ENCODE results near the gene RREB1.

RREB1 gene

GRCh38 chr6:7098993-7099392 is 8.8 kb upstream of the RREB1 start:
- DNase-seq = no peak

DNA sequence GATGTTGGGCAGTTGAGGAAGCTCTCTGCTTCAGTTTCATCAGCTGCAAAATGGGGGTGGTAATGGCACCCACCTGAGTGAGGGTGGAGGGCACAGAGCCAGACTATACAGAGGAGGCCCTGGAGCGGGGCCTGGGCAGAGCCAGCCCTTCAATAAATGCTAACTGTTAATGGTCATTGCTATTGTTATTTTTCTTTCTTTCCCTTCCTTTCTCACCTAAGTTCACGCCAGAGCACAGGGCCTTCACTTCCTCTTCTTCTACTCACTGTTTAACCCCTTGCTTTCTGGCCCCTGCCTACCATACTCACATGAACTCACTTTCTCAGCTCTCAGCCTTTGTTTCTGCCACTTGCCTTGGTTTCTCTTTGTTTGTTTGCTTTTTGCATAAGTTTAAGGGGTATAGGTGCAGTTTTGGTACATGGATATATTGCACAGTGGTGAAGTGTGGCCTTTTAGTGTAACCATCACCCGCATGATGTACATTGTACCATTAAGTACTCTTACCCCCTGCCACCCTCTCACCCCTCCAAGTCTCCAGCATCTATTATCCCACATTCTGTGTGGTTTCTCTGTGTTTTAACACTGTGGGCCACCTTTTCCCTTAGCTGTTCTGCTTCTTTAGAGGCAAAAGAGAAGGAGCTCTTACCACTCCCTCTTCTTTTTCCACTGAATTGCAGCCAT is 7.5 kb upstream of the RREB1 start:
- DNase-seq = no peak

DNA sequence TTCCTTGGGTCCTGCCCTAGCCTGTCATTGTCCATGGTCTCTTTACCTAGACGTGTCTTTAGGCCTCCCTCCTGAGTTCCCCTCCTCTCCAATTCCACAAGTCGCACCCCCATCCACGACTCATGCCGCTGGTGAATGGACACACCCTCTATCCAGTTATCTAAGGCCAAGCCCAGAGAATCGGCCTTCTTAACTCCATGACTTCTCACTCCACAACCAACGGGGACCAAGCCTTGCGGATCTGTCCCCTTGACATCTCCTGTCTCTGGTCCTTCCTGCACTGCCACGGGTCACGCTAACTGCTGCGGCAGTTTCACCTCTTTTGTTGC is 7.0 kb upstream of the RREB1 start:
- no peak for DNase-seq

- DNase-seq = no peak
Observed at GRCh38 chr6:7101290-7101689, 6.5 kb upstream of the RREB1 start.

- no peak for DNase-seq
Observed at GRCh38 chr6:7104752-7105151, 3.0 kb upstream of the RREB1 start.

GRCh38 chr6:7106215-7106751 is 1.5 kb upstream of the RREB1 start:
- no peak for DNase-seq

GRCh38 chr6:7106752-7107577 is 796 bp upstream of the RREB1 start:
- peak; percentile 68 to 72 for DNase-seq

DNA sequence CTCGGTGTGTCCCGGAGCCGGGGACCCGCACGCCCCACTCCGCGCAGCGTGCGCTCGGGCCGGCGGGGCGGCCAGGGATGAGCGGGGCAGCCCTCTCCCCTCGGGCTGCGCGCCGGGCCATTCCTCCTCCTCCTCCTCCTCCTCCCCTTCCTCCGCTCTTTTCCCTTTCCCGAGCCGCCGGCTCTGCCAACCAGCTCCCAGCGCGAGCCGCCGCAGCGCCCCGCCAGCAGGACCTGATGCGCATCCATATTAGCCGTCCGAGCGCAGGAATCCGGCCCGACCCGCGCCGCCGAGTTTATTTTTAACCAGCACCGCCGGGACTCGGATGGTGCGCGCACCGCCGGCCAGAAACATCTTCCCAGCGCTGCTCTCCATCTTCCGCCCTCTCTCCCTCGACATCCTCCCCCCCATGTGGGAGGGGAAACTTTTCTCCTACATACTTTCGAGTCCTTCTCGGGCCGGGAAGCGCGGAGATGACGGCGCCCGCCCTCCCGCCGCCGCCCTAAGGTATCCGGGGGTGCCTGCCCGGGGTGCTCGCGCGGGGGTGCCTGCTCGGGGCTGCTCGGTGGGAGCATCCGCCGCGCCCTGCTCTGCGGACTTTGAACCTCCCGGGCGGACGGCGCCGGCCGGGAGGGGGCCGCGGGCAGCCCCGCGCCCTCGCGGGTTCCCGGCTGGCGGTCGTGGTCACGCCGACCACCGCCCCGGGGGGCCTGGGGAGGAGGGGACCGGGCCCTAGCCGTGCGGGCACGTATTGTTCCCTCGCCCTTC is 619 bp downstream of the RREB1 start:
- peak; percentile 55 to 60 for DNase-seq

GRCh38 chr6:7108964-7109836 is 1.4 kb downstream of the RREB1 start:
- DNase-seq = peak; percentile 48 to 49

GRCh38 chr6:7110092-7110792 is 2.5 kb downstream of the RREB1 start:
- no peak for DNase-seq

DNA sequence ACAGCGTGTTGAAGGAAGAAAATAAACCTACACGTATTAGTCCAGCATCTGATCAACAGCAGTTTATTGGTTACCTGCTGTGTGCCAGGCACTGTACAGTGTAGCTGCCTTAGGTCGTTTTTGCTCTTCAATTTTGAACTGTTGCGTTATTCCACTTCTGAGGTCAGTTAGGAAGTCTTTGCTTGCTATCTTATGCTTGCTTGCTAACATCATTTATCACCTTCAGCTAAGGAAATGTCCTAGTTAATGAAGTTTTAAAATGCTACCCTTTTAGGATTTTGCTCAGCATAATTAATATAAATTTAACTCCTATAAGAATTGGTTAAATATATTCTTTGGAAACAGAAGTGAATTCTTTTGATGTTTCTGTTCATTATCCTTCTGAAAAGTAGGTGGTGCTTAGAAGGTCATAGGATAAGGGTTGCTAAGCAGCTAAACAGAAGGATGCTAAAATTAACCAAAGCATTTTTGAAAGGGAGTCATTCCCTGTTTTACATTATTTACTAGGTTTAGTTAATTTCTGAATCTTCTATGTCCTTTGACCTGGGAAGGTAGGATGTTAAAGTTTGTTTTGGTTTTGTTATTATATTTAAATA is 3.4 kb downstream of the RREB1 start:
- DNase-seq = no peak

GRCh38 chr6:7112171-7112570 is 4.4 kb downstream of the RREB1 start:
- no peak for DNase-seq

- DNase-seq = peak; percentile 38 to 39
Observed at GRCh38 chr6:7112741-7113313, 5.1 kb downstream of the RREB1 start.

- DNase-seq = no peak
Observed at GRCh38 chr6:7114744-7115458, 7.1 kb downstream of the RREB1 start.

GRCh38 chr6:7115543-7116231 is 7.9 kb downstream of the RREB1 start:
- no peak for DNase-seq

GRCh38 chr6:7119272-7119801 is 11.6 kb downstream of the RREB1 start:
- no peak for DNase-seq

DNA sequence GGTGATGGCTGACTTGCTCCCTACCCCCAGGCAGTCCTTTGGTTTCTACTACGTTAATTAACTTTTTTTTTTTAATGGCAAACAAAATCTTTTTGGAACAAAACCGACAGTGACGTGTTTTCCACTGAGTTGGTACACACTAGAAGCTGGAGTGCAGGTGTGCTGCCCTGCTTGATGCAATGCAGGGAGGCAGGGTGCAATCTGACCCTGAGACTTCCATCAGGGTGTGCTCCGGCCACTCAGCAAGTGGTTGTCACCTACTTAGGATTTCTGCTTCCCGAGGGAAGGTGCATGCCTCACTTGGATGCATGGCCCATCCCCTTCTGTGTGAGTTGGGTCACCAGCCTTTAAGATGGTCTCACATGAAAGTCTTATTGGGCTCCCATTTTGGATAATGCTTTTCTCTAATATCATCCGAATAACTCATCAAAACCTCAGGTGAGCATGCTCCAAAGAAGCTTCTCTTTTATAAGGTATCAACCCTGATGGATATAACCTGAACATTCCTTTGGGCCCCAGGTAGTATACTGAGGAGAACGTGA is 14.0 kb downstream of the RREB1 start:
- DNase-seq = no peak

GRCh38 chr6:7122684-7123083 is 14.9 kb downstream of the RREB1 start:
- no peak for DNase-seq

DNA sequence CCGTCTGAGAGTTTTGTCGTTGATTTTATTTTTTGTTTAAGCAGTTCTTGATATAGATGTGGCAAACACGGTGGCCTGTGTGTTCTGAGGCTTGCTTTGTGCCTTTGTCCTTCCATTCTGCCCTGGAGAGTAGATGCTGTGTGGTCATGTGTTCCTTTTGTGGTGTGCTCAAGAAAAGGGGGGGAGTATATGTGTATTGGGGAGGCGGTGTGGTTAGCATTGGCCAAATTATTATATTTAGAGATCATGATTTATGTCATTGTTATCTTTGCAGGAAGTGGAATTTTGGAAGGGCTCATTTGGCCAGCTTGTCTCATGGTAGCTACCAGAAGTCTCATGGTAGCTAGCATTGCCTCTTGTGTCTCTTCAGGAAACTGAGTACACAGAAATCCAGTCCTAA is 16.4 kb downstream of the RREB1 start:
- no peak for DNase-seq

All from stimulated activated CD4-positive, alpha-beta T cell treated with anti-CD3 and anti-CD28 coated beads, Interleukin-2, amount 100 ng/mL, for 24 hours (primary cell).